ENCODE results near the gene LEF1. TPM values are rescaled to one million over a fixed set of nuclear protein-coding genes. Genes with fewer than 3 reads are reported as not detected.

Gene LEF1
- total RNA-seq, 2 experiments from 2014 or later = 111 to 122 TPM

- peak overlapping the region; percentile 85 for H3K4me3 Mint-ChIP-seq
Observed at GRCh38 chr4:108165586-108165985, 3.1 kb downstream of the LEF1 start.

GRCh38 chr4:108163351-108163750 lies 5.4 kb downstream of the LEF1 start:
- intact Hi-C loops (cut with micrococcal nuclease) = loop anchor here (1.0 to 10.0 kb wide), 2 partner anchors 19 to 1401 kb away; partner anchors contain the start of gene MCUB
- H3K27me3 Mint-ChIP-seq = no peaks in the 10 kb centered on the region
- peaks cover 51% of the 10 kb centered on the region for H3K4me1 Mint-ChIP-seq (ENCODE audit: low read depth)
- peak overlapping the region; percentile 84 for H3K27ac Mint-ChIP-seq
- ChIA-PET POLR2A (interaction anchor here (0.6 kb wide), 1 partner anchor 47 kb away, joined by 3 read pairs; no protein-coding TSS in a partner anchor), CTCF (interaction anchor here (0.9 to 1.3 kb wide), 4 partner anchors 11 to 132 kb away, joined by 3 to 4 read pairs (median 3); no protein-coding TSS in a partner anchor)
- H3K36me3 Mint-ChIP-seq = peaks cover 44% of the 10 kb centered on the region
- no peak for DNase-seq
- peak overlapping the region; percentile 74 for H3K4me3 Mint-ChIP-seq
- H3K9me3 Mint-ChIP-seq = no peaks in the 10 kb centered on the region

More at GRCh38 chr4:108165586-108165985, 3.1 kb downstream of the LEF1 start:
- peaks cover 36% of the 10 kb centered on the region for H3K36me3 Mint-ChIP-seq
- DNase-seq = peak; percentile 32
- ChIA-PET CTCF (interaction anchor here (1.0 to 4.4 kb wide), 3 partner anchors 22 to 147 kb away, joined by 3 to 19 read pairs (median 3); no protein-coding TSS in a partner anchor), POLR2A (interaction anchor here (0.6 to 3.9 kb wide), 4 partner anchors 26 to 86 kb away, joined by 3 to 18 read pairs (median 3); no protein-coding TSS in a partner anchor)
- peak overlapping the region; percentile 94 for H3K27ac Mint-ChIP-seq
- no peaks in the 10 kb centered on the region for H3K9me3 Mint-ChIP-seq
- intact Hi-C loops (cut with micrococcal nuclease) = loop anchor here (1.0 to 10.0 kb wide), 7 partner anchors 9 to 1399 kb away; partner anchors contain the start of gene MCUB
- peaks cover 8% of the 10 kb centered on the region for H3K27me3 Mint-ChIP-seq
- peaks cover 45% of the 10 kb centered on the region for H3K4me1 Mint-ChIP-seq (ENCODE audit: low read depth)

GRCh38 chr4:108160741-108161352 lies 7.9 kb downstream of the LEF1 start:
- DNase-seq = no peak
- peaks cover 36% of the 10 kb centered on the region for H3K36me3 Mint-ChIP-seq
- intact Hi-C loops (cut with micrococcal nuclease) = loop anchor here (10.0 kb wide), 1 partner anchor 1404 kb away; the partner anchor contains the start of gene MCUB
- ChIA-PET CTCF (interaction anchor here (0.6 to 1.4 kb wide), 2 partner anchors 22 to 100 kb away, joined by 3 read pairs; no protein-coding TSS in a partner anchor), POLR2A (interaction anchor here (1.0 to 1.9 kb wide), 2 partner anchors 48 to 53 kb away, joined by 3 to 5 read pairs; no protein-coding TSS in a partner anchor)
- peak overlapping the region; percentile 78 for H3K27ac Mint-ChIP-seq
- no peaks in the 10 kb centered on the region for H3K27me3 Mint-ChIP-seq
- H3K4me3 Mint-ChIP-seq = peak overlapping the region; percentile 66
- H3K4me1 Mint-ChIP-seq (ENCODE audit: low read depth) = peaks cover 76% of the 10 kb centered on the region
- H3K9me3 Mint-ChIP-seq = no peaks in the 10 kb centered on the region

DNA sequence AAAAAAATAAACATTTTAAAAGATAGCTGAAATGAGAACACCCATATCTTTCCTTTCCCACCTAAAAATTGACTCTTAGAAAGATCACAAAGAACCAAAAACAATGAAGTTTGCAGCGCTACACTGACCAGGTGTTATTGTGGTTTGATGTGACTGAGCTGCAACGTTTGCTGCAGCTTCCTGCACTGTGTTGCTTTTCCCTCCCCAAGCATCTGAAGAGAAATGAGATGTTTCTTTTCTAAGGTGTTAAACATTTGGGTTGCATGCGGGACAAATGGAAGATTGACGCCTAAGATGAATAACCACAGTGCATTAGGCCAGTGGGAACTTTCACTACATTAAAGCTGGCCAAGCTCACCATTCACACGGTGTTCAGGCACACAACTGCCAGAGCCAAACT lies 8.9 kb downstream of the LEF1 start:
- intact Hi-C loops (cut with micrococcal nuclease) = loop anchor here (10.0 kb wide), 1 partner anchor 1405 kb away; the partner anchor contains the start of gene MCUB
- H3K27ac Mint-ChIP-seq = peak overlapping the region; percentile 31
- peak overlapping the region; percentile 66 for H3K4me3 Mint-ChIP-seq
- peaks cover 30% of the 10 kb centered on the region for H3K36me3 Mint-ChIP-seq
- H3K27me3 Mint-ChIP-seq = no peaks in the 10 kb centered on the region
- H3K9me3 Mint-ChIP-seq = no peaks in the 10 kb centered on the region
- H3K4me1 Mint-ChIP-seq (ENCODE audit: low read depth) = peaks cover 84% of the 10 kb centered on the region
- POLR2A ChIA-PET = interaction anchor here (0.8 to 1.9 kb wide), 6 partner anchors 9 to 324 kb away, joined by 3 to 5 read pairs (median 4); partner anchors contain the start of gene LEF1
- DNase-seq = no peak
- CTCF ChIA-PET = interaction anchor here (0.6 to 2.1 kb wide), 6 partner anchors 9 to 333 kb away, joined by 3 to 7 read pairs (median 4); partner anchors contain the start of gene LEF1

DNA sequence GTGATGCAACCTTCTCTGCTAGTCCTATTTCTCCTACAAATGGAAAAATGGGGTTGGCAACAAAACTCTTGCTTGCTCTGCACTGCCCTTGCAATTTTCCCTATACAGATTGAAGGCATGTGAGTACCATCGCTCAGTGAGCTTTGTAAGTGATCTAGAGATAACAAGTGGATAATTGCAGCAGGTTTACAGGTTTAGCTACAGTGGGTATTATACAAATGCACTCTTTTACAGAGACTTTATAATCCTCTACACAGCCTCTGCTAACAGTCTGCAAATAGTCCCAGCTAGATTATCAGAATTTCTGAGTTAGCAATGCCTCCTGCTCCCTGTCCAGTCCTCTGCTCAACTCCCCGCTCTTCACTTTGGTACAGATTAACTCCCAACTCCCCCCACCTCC lies 11.1 kb downstream of the LEF1 start:
- Mint-ChIP-seq H3K4me3 (peak overlapping the region; percentile 34), H3K27me3 (no peaks in the 10 kb centered on the region), H3K36me3 (peaks cover 22% of the 10 kb centered on the region), H3K4me1 (ENCODE audit: low read depth) (peaks cover 83% of the 10 kb centered on the region), H3K27ac (peak overlapping the region; percentile 71), H3K9me3 (no peaks in the 10 kb centered on the region)
- ChIA-PET POLR2A (interaction anchor here (0.5 kb wide), 1 partner anchor 45 kb away, joined by 3 read pairs; no protein-coding TSS in a partner anchor), CTCF (interaction anchor here (1.1 to 1.2 kb wide), 4 partner anchors 60 to 415 kb away, joined by 3 to 5 read pairs (median 4); no protein-coding TSS in a partner anchor)
- no peak for DNase-seq
- intact Hi-C loops (cut with micrococcal nuclease) = no loop called here

- ChIA-PET CTCF (interaction anchor here (0.9 to 1.2 kb wide), 2 partner anchors 11 to 126 kb away, joined by 3 to 4 read pairs; no protein-coding TSS in a partner anchor), POLR2A (interaction anchor here (0.6 to 0.9 kb wide), 2 partner anchors 12 to 16 kb away, joined by 3 read pairs; partner anchors contain the start of gene LEF1)
- Mint-ChIP-seq H3K4me1 (ENCODE audit: low read depth) (peaks cover 84% of the 10 kb centered on the region), H3K4me3 (no peak overlapping the region), H3K9me3 (no peaks in the 10 kb centered on the region), H3K27me3 (no peaks in the 10 kb centered on the region), H3K27ac (peak overlapping the region; percentile 80), H3K36me3 (peaks cover 20% of the 10 kb centered on the region)
- no peak for DNase-seq
- intact Hi-C loops (cut with micrococcal nuclease) = loop anchor here (1.0 kb wide), 2 partner anchors 8 to 9 kb away; no protein-coding TSS in a partner anchor
Observed at GRCh38 chr4:108156391-108156790, 12.3 kb downstream of the LEF1 start.

DNA sequence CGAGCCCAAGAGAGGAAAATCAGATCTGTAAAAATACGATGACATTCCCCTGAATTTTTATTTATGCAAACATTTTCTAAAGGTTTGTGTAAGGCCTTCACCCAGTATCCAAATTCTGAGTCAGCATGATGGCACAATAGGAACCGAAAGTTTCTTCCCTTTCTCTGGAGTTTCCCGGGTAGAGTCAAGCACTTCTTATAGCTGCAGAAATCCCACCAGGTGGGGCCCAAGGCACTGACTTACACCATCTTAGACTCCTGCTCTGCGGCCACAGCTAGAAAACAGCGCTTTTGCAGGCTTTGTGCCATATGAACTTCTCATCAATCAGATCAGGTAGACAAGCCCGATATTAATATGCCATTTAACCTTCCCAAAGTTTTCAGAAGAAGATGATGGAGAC lies 13.4 kb downstream of the LEF1 start:
- H3K36me3 Mint-ChIP-seq = peaks cover 23% of the 10 kb centered on the region
- DNase-seq = no peak
- CTCF ChIA-PET = interaction anchor here (0.6 to 1.6 kb wide), 5 partner anchors 12 to 417 kb away, joined by 3 to 7 read pairs (median 4); no protein-coding TSS in a partner anchor

GRCh38 chr4:108152980-108153379 lies 15.8 kb downstream of the LEF1 start:
- intact Hi-C loops (cut with micrococcal nuclease) = no loop called here
- Mint-ChIP-seq H3K4me1 (ENCODE audit: low read depth) (peaks cover 75% of the 10 kb centered on the region), H3K4me3 (peak overlapping the region; percentile 20), H3K27ac (peak overlapping the region; percentile 76), H3K27me3 (no peaks in the 10 kb centered on the region), H3K9me3 (no peaks in the 10 kb centered on the region), H3K36me3 (peaks cover 16% of the 10 kb centered on the region)
- no peak for DNase-seq
- CTCF ChIA-PET = interaction anchor here (0.5 kb wide), 1 partner anchor 229 kb away, joined by 3 read pairs; no protein-coding TSS in a partner anchor
- POLR2A ChIA-PET = interaction anchor here (0.9 to 1.1 kb wide), 2 partner anchors 38 to 45 kb away, joined by 3 read pairs; no protein-coding TSS in a partner anchor

More for the DNA sequence above, 13.4 kb downstream of the LEF1 start:
- peak overlapping the region; percentile 80 for H3K27ac Mint-ChIP-seq
- H3K27me3 Mint-ChIP-seq = no peaks in the 10 kb centered on the region
- no peaks in the 10 kb centered on the region for H3K9me3 Mint-ChIP-seq
- POLR2A ChIA-PET = interaction anchor here (1.2 kb wide), 1 partner anchor 13 kb away, joined by 4 read pairs; the partner anchor contains the start of gene LEF1
- H3K4me3 Mint-ChIP-seq = peak overlapping the region; percentile 65
- intact Hi-C loops (cut with micrococcal nuclease) = no loop called here
- H3K4me1 Mint-ChIP-seq (ENCODE audit: low read depth) = peaks cover 83% of the 10 kb centered on the region

DNA sequence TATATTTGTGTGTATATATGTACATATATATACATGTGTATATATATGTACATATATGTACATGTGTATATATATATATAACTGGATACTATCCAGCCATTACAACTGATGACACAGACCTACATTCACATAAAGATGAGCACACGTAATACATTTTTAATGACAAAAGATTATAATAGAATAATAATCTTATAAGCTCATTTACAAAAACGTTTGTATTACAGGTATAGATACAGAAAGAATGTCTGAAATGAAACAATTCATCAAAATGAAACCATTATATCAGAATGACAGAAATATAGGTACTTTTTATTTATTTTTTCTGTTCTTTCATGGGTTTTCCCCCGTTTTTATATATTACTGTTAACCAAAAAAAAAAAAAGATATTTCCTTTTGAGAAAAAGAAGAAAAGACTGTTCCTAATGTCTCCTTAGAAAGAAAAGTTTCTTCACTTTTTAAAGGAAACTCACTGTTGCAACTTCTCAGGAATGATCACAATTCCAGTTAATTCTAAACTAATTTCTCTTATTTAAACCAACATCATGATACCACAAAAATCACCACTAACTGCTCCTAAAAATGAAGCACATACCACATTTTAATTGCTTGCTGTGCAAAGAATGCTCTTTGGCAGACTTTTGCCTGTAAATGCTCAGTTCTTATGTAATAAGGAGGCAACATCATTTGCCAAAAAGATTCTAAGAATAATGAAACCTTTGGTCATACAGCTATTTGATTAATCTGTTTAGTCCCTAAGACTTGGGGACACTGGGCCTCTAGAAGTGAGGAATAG lies 18.9 kb downstream of the LEF1 start:
- ChIA-PET CTCF (interaction anchor here (1.1 to 1.6 kb wide), 3 partner anchors 11 to 47 kb away, joined by 3 to 5 read pairs (median 3); no protein-coding TSS in a partner anchor), POLR2A (interaction anchor here (0.7 to 1.8 kb wide), 5 partner anchors 11 to 42 kb away, joined by 3 to 5 read pairs (median 4); no protein-coding TSS in a partner anchor)
- Mint-ChIP-seq H3K27ac (peak overlapping the region; percentile 70), H3K9me3 (no peaks in the 10 kb centered on the region), H3K4me3 (no peak overlapping the region), H3K36me3 (peaks cover 19% of the 10 kb centered on the region), H3K27me3 (no peaks in the 10 kb centered on the region), H3K4me1 (ENCODE audit: low read depth) (peaks cover 77% of the 10 kb centered on the region)
- DNase-seq = no peak
- intact Hi-C loops (cut with micrococcal nuclease) = no loop called here

GRCh38 chr4:108148316-108148715 lies 20.4 kb downstream of the LEF1 start:
- POLR2A ChIA-PET = interaction anchor here (0.9 kb wide), 1 partner anchor 11 kb away, joined by 3 read pairs; no protein-coding TSS in a partner anchor
- intact Hi-C loops (cut with micrococcal nuclease) = loop anchor here (1.0 kb wide), 2 partner anchors 8 to 9 kb away; no protein-coding TSS in a partner anchor
- Mint-ChIP-seq H3K4me1 (ENCODE audit: low read depth) (peaks cover 90% of the 10 kb centered on the region), H3K36me3 (peaks cover 19% of the 10 kb centered on the region), H3K27me3 (no peaks in the 10 kb centered on the region), H3K9me3 (no peaks in the 10 kb centered on the region), H3K27ac (peak overlapping the region; percentile 75), H3K4me3 (no peak overlapping the region)
- peak; percentile 61 for DNase-seq
- CTCF ChIA-PET = no interaction called here

DNA sequence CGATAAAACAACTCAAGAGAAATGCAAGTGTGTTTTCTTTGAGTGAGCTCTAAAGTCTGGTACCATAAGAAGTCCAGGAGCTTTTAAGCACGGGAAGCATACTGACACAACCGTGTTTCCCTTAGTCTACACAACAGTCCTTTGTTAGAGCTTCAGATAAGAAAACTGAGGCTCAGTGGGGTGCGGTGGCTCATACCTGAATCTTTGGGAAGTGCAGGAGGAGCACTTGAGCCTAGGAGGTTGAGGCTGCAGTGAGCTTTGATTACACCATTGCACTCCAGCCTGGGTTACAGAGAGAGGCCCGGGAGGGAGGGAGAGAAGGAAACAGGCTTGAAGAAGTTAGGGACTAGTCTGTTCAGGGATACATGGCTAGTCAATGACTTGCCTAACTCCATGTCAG lies 21.9 kb downstream of the LEF1 start:
- peak overlapping the region; percentile 3 for H3K4me3 Mint-ChIP-seq
- H3K4me1 Mint-ChIP-seq (ENCODE audit: low read depth) = peaks cover 88% of the 10 kb centered on the region
- no peak for DNase-seq
- peaks cover 10% of the 10 kb centered on the region for H3K36me3 Mint-ChIP-seq
- H3K27me3 Mint-ChIP-seq = no peaks in the 10 kb centered on the region
- H3K27ac Mint-ChIP-seq = peak overlapping the region; percentile 75
- intact Hi-C loops (cut with micrococcal nuclease) = no loop called here
- POLR2A ChIA-PET = no interaction called here
- H3K9me3 Mint-ChIP-seq = no peaks in the 10 kb centered on the region
- CTCF ChIA-PET = interaction anchor here (1.0 kb wide), 1 partner anchor 117 kb away, joined by 3 read pairs; no protein-coding TSS in a partner anchor
